ENCODE results near the gene CRTC1. TPM values are rescaled to one million over a fixed set of nuclear protein-coding genes. Genes with fewer than 3 reads are reported as not detected.

Gene CRTC1
- total and polyA plus RNA-seq, 9 of the 15 experiments (the other 6 are each of a cell fraction or from before 2014, with no cell fraction given): 0.25 to 3.8 (median 1.2) TPM; not detected in 2

- peak; percentile 25 to 59 (median 49); a peak in 4 of 6 replicates for TF ChIP-seq CTCF (IDR thresholded peaks at IDR 0.05 in 2 of 3, conservative IDR thresholded peaks at IDR 0.05 in 1 of 3; ENCODE audit: insufficient read depth in 2 of 3, low read depth in 1 of 3, low read length in 3 of 3)
- peak; percentile 95 for TF ChIP-seq SPI1 (IDR thresholded peaks at IDR 0.05; ENCODE audit: borderline replicate concordance, low read depth, low read length)
- 0 out of 2 replicates have a peak, but pooled peaks have one; percentile 38 for TF ChIP-seq GABPB1 (CRISPR knock-in tag; IDR thresholded peaks at IDR 0.05)
Measured at GRCh38 chr19:18644196-18645034, 39.1 kb upstream of the CRTC1 start (continued).

GRCh38 chr19:18645035-18645511 lies 38.4 kb upstream of the CRTC1 start:
- POLR2A ChIA-PET: interaction anchor here (0.6 kb wide), 1 partner anchor 58 kb away, joined by 3 read pairs; no protein-coding TSS in a partner anchor
- Histone ChIP-seq H3K4me1 (replicated peaks in 1 of 2; ENCODE audit: control insufficient read depth in 2 of 2, insufficient read depth in 2 of 2, low read length in 2 of 2) (peaks cover 6 to 43% of the 10 kb centered on the region in 2 experiments; a peak in 3 of 5 replicates), H3K9me3 (replicated peaks; ENCODE audit: control insufficient read depth, insufficient read depth, low read depth, low read length) (no peaks in the 10 kb centered on the region), H3K4me2 (ENCODE audit: insufficient read depth, low read length) (no peak overlapping the region), H3K27me3 (ENCODE audit: control insufficient read depth in 2 of 2, insufficient read depth in 2 of 2, low read length in 2 of 2) (no peaks in the 10 kb centered on the region), H3K79me2 (ENCODE audit: control insufficient read depth, insufficient read depth, low read length) (peaks cover 8% of the 10 kb centered on the region), H3K36me3 (ENCODE audit: control insufficient read depth, insufficient read depth, low read length) (peaks cover 2% of the 10 kb centered on the region; the same call in 1 of the 3 replicates), H4K20me1 (replicated peaks; ENCODE audit: control insufficient read depth, insufficient read depth, low read length) (peaks cover 23% of the 10 kb centered on the region; the same call in 1 of the 2 replicates), H3K9ac (ENCODE audit: insufficient read depth in 1 of 2, low read depth in 2 of 2, low read length in 2 of 2) (peak overlapping the region in 1 of 2 experiments; percentile 52; a peak in 1 of 4 replicates), H3K4me3 (no peak overlapping the region), H3K27ac (ENCODE audit: extremely low read depth, low read depth, low read length) (no peak overlapping the region), H2AFZ (ENCODE audit: low read depth, low read length) (no peak overlapping the region), H3K9me1 (ENCODE audit: control insufficient read depth, insufficient read depth, low read length) (peaks cover 5% of the 10 kb centered on the region)
- CTCF ChIA-PET (ENCODE audit: low intra/inter-chr PET ratio): no interaction called here
- no peak for FAIRE-seq
- ATAC-seq: no peak
- intact Hi-C loops (cut with micrococcal nuclease) (no loop called here), in situ Hi-C loops (cut with MboI) (no loop called here)
- no TSS peak for BruUV-seq (replicated peaks)
- WGBS (ENCODE audit: insufficient coverage, low coverage, missing lambda C conversion rate): 71% methylated on average over 13 of the region's 13 CpGs
- DNase-seq (ENCODE audit: extremely low read depth in 1 of 4, low spot score in 3 of 4): no peak
- TF ChIP-seq MCM3 (IDR thresholded peaks at IDR 0.05) (no peak), RBM22 (IDR thresholded peaks at IDR 0.05; ENCODE audit: low read depth, low read length, poor library complexity, severe bottlenecking) (no peak), ZNF408 (CRISPR knock-in tag; IDR thresholded peaks at IDR 0.05; ENCODE audit: low read depth) (no peak), PREB (CRISPR knock-in tag; IDR thresholded peaks at IDR 0.05) (no peak), ZNF174 (CRISPR knock-in tag; IDR thresholded peaks at IDR 0.05) (no peak), SPI1 (IDR thresholded peaks at IDR 0.05; ENCODE audit: borderline replicate concordance, low read depth, low read length) (no peak), TAL1 (IDR thresholded peaks at IDR 0.05) (no peak)

Data from K562 (cell line).